HG02571 (cell line): ENCODE results near the gene TXLNG.

Source experiments
- ATAC-seq: cut with Tn5 transposase; IDR thresholded peaks from one replicate; pipeline ENCODE4 v1.9.1; 2021; ENCODE audit warnings: mild to moderate bottlenecking, moderate library complexity; ENCODE audit not compliant: unreplicated experiment

Gene TXLNG

DNA sequence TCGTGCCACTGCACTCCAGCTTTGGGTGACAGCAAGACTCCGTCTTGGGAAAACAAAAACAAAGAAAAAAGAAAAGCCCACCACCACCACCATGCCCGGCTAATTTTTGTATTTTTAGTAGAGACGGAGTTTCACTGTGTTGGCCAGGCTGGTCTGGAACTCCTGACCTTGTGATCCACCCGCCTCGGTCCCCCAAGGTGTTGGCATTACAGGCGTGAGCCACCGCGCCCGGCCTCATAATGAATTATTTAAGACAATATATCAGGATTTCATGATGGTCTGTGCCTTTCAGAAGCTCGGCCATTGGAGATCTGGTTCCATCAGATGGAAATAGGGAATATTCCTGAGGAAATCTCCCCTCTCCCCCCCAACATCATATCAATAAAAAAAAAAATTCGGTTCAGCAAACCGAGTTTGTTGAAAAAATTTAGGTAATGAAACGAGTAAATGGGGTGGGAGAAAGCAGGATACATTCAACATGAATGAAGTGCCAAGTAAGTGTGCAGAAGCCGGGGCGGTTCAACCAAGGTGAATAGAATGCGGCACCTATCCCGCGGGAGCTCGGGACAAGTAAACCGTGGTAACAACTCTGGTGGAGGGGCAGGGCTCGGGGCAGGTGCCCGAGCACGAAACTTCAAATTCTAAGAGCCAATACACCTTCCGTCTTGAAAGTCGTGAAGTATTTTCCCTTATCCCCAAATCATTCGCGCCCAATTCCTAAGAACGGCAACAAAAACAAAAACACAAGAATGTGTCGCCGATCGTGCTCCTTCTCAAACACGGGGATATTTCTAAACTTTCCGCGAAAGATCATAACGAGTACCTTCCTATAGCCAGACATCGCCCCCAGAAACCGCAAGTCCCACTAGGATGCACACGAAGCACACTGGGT is 773 bp upstream of the TXLNG start:
- ATAC-seq = no peak

DNA sequence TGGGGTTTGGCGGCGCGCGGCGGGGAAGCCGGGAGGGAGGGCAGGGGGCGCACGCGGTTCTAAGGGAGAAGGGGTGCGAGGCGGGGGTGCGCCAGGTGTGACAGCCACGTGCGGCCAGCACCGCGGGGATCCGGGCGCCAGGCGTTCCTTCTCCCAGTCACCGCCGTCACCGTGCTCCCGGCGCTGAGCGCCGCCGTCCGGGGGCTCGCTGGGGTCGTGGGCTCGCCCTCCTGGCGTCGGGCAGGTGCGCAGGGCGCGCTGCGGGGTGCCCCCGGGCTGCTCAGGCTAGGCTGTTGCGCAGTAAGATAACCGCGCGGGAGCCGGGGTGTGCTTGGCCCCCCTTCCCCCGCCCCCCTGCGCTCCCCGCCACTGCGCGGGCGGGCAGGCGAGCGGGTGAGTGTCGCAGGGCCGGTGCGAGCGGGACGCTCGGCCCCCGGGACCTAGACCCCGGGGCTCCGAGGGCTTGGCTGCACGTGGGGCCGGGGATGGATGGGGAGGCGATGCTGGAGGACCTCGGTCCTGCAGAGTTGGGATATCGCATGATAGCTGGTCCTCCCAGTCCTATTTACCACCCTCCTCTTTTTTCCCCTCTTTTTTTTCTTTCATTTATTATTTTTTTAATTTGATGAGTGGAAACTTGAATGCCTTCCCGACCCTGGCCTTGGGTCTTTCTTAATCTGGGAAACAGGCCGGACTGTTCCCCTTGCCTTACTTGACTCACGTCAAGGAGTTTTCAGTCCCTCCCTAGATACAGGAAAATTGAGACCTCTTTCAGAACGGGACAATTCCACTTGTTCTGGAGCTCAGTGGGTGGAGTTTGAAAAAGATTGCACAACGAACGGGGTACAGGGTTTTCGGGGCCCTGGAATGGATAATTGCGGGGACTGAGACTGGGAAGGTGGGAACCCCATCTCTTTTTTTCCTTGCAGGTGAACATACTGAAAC is 797 bp downstream of the TXLNG start:
- no peak for ATAC-seq

DNA sequence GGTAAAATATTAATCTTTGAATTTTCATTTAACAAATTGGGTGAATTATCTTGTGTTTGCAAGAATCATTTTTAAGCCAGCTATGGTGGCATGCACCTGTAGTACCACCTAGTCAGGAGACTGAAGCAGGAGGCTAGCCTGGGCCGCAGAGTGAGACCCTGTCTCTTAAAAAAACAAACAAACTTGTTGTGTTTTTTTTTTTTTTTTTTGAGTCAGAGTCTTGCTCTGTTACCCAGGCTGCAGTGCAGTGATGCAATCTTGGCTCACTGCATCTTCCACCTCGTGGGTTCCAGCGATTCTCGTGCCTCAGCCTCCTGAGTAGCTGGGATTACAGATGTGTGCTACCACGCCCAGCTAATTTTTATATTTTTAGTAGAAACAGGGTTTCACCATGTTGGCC is 2.2 kb downstream of the TXLNG start:
- ATAC-seq = no peak

DNA sequence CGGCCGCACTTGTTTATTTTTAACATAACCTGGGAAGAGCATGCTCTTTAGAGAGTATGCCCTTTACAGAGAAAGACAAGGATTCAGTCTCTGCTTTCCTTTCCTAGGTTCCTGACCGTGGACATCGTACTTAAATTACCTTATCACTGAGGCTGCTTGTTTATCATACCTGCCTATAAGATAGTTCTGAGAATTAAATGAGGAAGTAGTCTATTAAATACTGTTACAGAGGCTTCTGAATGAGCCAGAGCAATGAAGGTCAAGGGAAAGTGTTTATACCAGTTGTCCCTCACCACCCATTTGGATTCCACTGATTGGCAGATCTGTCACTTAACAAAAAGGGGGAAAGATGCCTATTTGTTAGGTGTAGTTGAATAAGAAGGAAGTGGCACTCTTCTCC is 10.0 kb downstream of the TXLNG start:
- ATAC-seq = no peak

DNA sequence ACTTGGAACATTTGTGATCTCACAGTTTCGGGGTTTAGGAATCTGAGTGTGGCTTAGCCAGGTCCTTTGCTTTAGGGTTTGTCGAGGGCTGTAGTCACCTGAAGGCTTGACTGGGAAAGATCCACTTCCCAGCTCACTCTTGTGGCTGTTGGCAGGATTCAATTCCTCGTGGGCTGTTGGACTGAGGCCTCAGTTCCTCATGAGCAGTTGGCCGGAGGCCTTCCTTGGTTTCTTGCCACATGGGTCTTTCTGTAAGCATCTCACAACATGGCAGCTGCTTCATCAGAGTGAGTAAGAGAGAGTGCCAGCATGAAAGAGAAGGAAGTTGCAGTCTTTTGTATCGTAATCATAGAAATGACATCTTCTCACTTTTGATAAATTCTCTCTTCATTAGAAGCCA is 11.1 kb downstream of the TXLNG start:
- ATAC-seq = no peak

DNA sequence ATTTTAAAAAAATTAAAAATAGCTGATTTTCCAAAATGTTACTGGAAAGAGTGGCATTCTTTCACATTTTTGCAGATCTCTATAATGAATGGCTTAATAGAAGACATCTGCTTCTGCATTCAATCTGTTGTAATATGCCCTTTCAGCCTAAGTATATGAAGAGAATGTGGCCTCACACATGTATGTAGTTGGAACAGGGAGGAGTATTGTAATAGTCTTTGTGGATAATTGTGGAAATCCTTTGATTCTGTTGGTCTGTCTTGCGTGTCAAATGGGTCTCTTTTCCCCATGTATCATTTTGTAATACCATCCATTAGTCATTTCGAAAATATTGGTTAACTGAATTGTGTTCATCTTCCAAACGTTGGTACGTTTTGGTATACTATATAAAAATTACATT is 11.6 kb downstream of the TXLNG start:
- no peak for ATAC-seq

DNA sequence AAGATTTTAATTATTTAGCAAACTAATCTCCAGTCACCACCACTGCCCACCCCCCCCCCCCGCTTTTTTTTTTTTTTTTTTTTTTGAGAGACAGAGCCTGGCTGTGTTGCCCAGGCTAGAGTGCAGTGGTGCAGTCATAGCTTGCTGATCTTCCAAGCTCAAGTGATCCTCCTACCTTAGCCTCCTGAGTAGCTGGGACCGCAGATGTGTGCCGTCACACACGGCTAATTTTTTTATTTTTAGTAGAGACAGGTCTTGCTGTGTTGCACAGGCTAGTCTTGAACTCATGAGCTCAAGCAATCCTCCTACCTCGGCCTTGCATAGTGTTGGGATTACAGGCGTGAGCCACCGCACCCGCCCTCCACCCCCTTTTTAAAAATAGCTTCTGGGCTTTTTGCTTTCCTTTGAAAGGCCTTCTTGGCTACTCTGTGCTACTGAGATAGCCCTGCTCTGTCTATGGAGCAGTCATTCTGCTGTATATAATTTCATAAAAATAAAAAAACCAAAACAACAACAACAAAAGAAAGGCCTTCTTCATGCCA is 18.7 kb downstream of the TXLNG start:
- no peak for ATAC-seq

DNA sequence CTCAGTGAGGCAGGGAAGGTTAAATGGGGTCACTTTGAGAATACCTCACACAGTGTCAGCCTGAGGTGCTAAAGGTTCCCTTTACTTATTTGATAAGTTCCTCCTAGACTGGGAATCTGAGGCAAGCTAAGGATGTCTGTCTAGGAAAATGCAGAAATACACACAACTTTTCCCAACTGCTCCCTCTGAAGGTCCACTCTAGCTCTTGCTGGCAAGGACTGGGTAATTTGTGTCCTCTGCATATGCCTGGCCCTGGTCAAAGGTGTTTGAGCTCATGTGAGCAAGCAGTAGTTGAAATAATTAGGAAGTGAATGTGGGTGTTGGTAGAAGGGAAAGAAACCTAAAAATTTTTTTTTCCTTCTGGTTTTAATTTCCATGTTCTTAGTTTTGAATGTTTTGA is 21.3 kb downstream of the TXLNG start:
- no peak for ATAC-seq

DNA sequence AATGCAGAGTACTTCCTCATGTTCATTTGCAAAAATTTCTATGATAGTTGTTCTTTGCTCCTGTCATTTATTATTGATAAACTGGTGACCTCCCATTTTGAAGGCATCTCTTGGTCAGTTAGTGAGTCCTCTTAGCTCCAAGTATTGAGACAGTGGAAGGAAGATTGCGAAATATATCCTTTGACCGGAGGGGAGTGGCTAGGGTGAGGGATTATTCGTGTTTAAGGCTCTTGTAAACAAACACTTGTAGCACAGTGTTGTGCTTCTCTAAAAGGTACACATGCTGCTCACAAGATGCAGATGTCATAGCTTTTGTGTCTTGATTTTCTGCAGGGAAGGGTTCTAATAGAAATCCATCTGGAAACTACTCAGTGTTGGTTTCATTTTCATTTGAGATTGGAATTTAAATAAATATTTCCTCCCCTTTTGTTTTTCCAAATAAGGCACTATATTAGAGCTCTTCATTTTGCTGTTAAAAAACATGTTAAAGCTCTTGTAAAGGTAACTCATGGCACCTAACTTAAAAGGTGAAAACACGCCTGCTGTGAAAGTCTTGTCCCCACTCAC is 21.8 kb downstream of the TXLNG start:
- no peak for ATAC-seq

DNA sequence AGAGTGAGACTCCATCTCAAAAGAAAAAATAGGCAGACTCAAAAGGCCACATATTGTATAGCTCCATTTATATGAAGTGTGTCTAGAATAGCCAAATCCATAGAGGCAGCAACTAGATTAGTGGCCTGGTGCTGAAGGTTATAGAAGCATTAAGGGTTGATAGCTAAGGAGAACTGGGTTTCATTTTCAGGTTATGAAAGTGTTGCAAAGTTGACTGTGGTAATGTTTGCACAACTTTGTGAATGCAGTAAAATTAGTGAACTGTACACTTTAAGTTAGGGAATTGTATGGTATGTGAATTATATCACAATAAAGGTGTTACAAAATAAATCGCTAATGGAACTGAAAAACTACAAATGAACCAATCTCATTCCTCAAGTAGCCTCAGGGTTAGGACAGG is 28.3 kb downstream of the TXLNG start:
- ATAC-seq = no peak

DNA sequence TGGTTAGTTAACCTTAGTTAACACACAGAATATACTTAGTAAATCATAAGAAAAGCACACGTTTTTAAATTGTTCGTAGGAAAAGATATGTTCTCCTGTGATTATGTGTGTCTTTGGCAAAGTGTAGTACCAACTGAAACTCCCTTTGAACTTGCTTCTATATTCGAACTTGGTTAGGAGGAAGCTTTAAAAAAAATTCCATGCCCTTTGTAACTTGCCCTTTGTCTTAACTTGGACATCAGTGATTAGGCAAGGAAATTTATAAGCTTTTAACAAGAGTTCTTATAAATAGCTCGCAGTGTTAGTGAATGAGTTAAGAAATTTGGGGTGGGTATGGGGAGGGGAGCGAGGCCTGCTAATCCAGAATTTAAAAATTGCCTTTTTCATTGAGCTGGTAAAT is 33.4 kb downstream of the TXLNG start:
- ATAC-seq = no peak

DNA sequence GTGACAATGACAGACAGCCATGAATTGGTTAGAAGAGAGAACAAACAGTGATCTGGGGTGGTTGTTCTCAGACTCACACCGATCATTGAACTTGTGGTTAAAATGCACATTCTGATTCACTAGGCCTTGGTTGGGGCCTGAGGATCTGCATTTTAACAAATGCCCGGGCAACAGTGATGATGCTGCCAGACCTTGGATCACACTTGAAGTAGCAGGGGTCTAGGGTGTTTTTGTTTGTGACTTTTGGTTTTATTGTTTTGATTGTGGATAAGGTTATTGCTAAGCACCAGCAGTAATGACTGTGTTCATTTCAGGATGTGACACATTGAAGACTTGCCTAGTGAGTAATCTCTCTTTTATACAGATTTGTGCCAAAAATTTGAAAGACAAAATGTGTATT is 36.5 kb downstream of the TXLNG start:
- ATAC-seq = no peak

DNA sequence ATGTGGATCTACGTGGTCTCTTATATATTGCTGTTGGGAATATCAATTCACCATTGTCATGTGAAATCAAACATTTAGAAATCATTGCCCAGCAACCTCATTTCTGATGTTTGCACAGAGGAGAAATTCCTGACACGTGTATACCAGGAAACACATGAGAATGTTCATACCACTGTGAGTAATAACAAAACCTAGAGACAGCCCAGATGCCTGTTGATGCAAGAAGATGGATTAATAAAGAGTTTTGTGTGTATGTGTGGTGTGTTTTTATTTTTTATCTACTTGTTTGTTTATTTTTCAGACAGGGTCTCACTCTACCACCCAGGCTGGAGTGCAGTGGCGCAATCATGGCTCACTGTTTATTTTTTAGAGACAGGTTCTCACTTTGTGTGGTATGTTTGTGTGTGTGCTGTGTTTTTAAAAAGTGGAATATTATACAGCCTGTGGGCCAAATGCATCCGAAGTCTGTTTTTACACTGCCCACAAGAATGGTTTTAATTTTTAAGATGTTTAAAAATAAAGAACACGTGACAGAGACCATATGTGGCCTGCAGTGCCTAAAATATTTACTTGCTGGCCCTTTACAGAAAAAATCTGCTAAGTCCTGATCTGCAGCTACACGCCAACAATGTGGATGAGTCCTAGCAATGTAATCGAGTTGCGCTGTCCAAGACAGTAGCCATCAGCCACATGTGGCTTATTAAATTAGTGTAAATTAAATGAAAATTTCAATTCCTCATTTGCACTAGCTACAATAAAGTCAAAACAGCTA is 39.2 kb downstream of the TXLNG start:
- ATAC-seq = no peak

DNA sequence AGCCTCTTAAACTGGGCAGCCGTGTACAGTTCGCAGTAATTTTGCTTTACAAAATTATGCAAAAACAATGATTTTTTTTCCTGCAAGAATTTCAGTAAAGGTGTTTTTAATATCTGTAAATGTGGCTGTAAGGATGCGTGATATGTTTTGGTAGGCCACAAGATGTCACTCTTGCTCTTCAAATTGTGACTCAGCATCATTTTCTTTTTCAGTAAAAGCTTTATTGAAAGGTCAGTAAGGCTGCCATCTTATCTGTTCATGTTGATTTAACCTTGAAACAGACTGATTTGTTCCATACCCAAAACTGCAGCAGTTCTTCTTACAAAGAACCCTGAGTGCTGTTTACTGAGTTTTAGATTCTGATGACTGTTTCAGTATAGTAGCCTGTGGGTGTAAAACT is 39.9 kb downstream of the TXLNG start:
- no peak for ATAC-seq

DNA sequence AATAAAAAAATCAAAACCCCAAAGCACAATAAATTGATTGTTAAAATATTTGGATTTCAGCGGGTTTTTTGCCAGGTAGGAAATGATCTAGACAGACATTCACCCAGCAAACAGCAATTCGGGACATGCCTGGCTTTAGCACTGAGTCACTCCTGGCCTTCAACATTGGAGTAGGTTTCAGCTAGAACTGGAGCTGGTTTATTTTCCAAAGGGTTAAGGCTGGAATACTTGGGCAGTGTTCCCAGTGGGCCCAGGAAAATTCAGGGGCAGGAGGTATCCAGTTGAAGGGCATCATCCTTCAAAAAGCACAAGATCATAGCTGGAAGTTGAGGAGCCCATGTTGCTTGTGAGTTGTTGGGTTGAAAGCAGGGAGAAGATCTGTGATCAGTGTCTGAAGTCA is 41.0 kb downstream of the TXLNG start:
- no peak for ATAC-seq

DNA sequence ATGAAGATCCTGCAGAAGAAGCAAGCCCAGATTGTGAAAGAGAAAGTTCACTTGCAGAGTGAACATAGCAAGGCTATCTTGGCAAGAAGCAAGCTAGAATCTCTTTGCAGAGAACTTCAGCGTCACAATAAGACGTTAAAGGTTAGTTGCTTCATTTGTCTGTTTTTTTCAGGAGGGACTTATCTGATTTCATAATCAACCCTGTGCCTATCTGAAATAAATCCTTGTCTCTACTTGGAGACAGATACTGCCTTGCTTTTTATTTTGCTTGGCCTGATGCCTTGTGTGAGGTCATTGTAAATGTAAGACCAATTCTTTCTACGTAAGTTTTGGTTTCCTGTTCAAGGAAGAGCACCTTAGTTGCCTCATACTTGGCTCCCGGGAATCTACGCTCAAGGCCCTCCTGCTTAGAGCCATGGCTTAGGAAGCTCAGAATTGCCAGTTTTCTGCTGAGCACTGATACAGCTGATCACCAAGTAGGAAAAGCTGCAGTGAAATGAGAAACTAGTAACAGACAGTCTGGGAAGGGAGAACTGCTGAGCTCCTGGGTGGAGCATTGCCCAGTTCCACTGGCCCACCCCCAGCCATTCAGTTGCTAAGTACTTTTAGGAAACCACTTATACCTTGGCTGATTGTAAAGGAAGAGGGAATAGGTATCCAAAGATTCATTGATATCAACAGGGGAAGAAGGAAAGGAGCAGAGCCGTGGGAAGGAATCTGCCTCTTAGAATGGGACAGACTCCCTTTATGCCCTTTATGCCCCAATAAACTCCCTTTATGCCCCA is 42.0 kb downstream of the TXLNG start:
- no peak for ATAC-seq

DNA sequence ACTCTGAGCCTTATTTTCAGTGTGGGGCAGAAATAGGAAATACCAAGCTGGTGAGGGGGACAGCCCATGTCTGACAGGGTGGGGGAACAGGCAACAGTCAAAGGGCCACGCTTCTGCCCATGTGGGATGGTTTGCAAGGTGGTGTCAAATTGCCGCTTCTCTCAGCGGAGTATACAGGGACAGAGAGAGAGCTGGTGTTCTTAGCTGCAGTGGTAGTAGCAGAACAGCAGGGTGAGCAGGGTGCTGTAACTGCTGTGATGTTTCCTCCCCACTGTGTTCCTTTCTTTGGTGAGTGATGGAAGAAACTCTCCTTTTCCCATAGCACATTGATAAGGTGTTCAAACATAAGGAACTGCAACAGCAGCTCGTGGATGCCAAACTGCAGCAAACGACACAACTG is 46.0 kb downstream of the TXLNG start:
- ATAC-seq = no peak

DNA sequence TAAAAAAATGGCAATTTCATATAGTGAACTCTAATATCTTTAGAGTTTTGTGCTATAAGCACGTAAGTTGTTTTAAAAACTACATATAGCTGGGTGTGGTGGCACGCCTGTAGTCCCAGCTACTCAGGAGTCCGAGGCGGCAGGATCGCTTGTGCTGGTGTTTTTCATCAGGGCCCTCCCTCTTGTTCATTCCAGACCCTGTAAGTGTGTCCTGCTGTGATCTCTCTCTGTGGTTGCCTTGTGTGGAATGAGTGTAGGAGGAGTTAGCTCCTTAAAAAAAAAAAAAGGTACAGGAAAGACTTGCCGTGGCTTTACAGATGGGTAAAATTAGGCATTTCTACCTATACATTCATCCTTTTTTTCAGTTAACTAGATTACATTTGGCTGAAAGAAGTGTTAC is 48.5 kb downstream of the TXLNG start:
- no peak for ATAC-seq

DNA sequence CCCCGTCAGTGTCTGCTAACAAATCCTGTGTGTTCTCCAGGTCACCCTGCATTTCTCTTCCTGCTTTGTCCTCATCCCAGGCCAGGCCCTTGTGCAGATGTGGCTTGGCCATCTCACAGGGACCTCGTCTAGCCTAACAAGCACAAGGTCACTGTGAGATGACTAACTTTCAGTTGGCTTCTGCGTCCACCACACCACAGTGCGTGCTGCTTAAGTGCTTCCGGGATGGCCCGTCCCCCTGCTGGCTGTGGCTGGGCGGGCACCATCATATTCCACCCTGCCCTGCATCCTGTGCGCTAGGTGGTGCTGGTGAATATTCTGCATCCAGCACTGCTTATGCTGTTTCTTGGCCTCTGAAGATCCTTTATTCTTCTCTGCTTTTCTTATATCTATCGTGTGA is 50.1 kb downstream of the TXLNG start:
- no peak for ATAC-seq
